IMR-90 (cell line): ENCODE data around the gene MYO1A.

Source experiments
- CTCF ChIP-seq: conservative IDR thresholded peaks from 2 replicates; pipeline ENCODE4 v1.5.1; 2012; ENCODE audit warnings: mild to moderate bottlenecking, low read depth, low read length, improper control_type of control experiment
- POLR2A ChIP-seq: IDR thresholded peaks from 2 replicates; pipeline ENCODE4 v1.6.1; 2012; ENCODE audit warnings: mild to moderate bottlenecking, low read depth, low read length

- TF ChIP-seq CTCF (no peak), POLR2A (no peak; the same call in 1 of the 2 replicates)
Observed at GRCh38 chr12:57096748-57097553, 47.0 kb upstream of the MYO1A start.
